SH-SY5Y (cell line): ENCODE measurements around the gene CCDC183.

Source experiments
- GATA2 ChIP-seq: IDR thresholded peaks from 2 replicates; pipeline ENCODE4 v1.6.1; 2011; ENCODE audit warnings: mild to moderate bottlenecking, low read depth, low read length
- GATA3 ChIP-seq: IDR thresholded peaks from 2 replicates; pipeline ENCODE4 v1.6.1; 2011; ENCODE audit warnings: low read depth, mild to moderate bottlenecking, low read length, moderate library complexity

CCDC183 gene

DNA sequence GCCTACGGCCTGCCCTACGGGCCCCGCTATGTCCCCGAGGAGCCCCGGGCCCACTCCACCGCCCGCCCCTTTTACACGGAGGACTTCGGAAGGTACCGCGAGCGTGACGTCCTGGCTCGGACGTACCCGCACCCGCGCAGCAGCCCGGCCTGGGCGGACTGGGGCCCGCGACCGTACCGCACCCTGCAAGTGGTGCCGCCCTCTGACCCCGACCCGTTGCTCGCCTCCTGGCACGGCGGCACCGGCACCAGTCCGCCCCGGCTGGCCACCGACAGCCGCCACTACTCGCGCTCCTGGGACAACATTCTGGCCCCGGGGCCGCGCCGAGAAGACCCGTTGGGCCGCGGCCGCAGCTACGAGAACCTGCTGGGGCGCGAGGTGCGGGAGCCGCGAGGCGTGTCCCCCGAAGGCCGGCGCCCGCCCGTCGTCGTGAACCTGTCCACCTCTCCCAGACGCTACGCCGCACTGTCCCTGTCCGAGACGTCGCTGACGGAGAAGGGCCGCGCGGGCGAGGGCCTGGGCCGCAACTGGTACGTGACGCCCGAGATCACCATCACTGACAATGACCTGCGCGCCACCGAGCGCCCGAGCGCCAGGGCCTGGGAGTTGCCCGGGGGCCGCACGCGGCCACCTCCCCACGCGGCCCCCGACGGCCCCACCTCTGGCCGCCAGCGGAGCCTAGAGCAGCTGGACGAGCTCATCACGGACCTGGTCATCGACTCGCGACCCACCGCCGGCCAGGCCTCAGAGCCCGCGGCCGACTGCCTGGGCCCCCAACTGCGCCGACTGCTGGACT is 49.5 kb downstream of the CCDC183 start:
- TF ChIP-seq GATA2, result no peak
- no peak for TF ChIP-seq GATA3

- no peak for TF ChIP-seq GATA2
- TF ChIP-seq GATA3, result no peak
Measured at GRCh38 chr9:136846376-136847087, 50.4 kb downstream of the CCDC183 start.

DNA sequence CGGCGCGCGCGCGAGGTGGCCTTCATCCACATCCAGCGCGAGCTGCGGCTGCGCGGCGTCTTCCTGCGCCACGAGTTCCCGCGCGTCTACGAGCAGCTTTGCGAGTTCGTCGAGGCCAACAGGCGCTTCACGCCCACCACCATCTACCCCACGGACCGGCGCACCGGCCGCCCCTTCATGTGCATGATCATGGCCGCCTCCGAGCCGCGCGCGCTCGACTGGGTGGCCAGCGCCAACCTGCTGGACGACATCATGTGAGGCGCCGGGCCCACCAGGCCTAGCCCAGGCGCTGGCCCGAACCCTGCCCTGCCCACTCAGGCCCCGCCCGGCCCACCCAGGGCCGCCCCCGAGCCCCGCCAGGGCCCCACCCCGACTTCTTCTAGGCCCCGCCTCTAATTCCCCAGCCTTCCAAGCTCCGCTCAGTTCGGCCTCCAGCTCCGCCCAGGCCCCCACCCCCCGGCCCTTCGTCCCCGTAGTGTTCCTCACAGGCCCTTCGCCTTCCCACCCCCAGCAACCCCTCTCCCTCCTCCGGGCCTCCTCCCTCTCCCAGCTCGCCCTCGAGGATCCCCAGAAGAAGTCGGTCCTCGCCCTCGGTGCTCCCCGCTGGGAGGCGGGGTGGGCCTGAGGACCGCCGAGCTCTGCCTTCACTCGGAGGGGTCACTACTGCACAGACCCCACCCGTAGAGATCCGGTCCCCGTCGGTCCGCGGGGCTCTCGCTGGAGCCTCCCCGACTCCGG is 51.1 kb downstream of the CCDC183 start:
- TF ChIP-seq GATA3, result no peak
- TF ChIP-seq GATA2, result no peak

GRCh38 chr9:136847826-136848392 is 51.8 kb downstream of the CCDC183 start:
- TF ChIP-seq GATA2 (no peak), GATA3 (no peak)

DNA sequence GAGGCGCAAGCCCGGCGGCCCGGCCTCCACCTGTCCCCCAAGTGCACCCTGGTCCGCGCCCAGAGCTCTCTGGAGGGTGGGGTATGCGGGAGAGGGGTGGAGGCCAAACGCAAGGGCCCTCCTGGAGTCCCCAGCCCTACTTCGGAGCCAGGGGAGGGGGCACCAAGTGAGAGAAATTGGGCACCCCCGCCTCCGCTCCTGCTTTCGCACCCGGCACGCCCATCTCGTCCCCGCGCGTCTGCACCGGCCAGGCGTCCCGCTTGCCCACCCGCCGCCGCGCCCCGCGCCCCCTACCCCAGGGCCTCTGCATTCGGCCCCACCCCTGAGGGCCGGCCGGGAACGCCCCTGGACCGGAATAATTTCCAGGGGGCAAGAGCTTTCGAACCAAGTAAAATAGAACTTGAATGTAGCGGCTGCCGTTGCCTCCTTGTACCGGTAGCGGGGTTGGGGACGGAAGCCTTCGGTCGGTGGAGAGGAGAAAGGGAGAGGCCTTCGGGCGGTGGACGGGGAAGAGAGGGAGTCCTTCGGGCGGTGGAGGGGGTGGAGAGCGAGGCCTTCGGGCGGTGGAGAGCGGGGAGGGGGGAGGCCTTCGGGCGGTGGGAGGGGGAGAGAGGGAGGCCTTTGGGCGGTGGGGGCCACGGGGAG is 52.4 kb downstream of the CCDC183 start:
- TF ChIP-seq GATA2 (no peak), GATA3 (no peak)

- TF ChIP-seq GATA3 (no peak), GATA2 (no peak; the same call in 1 of the 2 replicates)
Measured at GRCh38 chr9:136849038-136849959, 53.2 kb downstream of the CCDC183 start, which contains the start of gene PHPT1. TSS of gene PHPT1 (plus strand) at chr9:136849409. CDS start at chr9:136849431, 22 bp downstream.

DNA sequence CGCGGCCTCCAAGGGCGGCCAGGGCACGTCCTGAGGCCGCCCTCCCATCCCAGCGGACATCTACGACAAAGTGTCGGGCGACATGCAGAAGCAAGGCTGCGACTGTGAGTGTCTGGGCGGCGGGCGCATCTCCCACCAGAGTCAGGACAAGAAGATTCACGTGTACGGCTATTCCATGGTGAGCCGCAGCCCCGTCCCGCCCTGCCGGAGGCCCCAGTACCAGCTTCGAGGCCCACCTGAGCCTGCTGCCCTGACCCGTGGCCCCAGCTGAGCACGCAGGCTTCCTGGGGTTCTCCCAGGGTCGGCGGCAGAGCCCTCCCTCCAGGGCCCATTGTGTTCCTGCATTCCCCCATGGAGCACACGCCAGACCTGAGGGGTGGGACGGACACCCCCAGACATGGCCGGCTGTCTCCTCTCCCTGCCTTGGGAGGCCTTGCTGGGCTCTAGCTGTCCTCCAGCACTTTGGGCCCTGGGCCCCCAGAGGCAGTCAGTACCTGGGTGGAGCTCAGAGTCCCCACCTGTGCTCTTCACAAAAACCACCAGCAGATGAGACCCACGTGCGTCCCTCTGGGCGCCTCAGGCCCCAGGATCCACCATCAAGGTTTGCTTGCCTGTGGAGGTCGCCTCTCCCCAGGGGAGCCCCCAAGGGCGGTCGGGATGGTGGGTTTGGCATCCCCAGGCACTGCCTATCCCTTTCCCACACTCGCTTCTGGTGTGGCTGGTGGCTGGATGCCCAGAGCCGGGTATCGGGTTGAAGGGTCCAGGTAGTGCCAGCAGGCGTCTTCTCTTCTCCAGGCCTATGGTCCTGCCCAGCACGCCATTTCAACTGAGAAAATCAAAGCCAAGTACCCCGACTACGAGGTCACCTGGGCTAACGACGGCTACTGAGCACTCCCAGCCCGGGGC is 54.1 kb downstream of the CCDC183 start:
- TF ChIP-seq GATA3, result no peak
- TF ChIP-seq GATA2, result no peak

GRCh38 chr9:136850866-136851775 is 55.0 kb downstream of the CCDC183 start:
- no peak for TF ChIP-seq GATA3
- TF ChIP-seq GATA2, result no peak

- TF ChIP-seq GATA2 (no peak), GATA3 (no peak)
Measured at GRCh38 chr9:136851941-136852663, 56.0 kb downstream of the CCDC183 start, which contains the start of gene MAMDC4. TSS of gene MAMDC4 (plus strand) at chr9:136852346. CDS start at chr9:136852417, 71 bp downstream.

GRCh38 chr9:136852664-136853595 is 56.8 kb downstream of the CCDC183 start:
- TF ChIP-seq GATA2 (no peak), GATA3 (no peak)
